IMR-90 (cell line): ENCODE results near the gene PRR13. TPM values are rescaled to one million over a fixed set of nuclear protein-coding genes. Genes with fewer than 3 reads are reported as not detected.

Experiments
- ATAC-seq: fragments of 200-7000 bp; cut with Tn5 transposase; 2 replicates; pipeline ENCODE4 v1.9.1; 2020; ENCODE audit warnings: low read depth, mild to moderate bottlenecking, moderate library complexity
- BruUV-seq: library from RNA; stranded (reverse); fragments of 400-500 nt; replicated peaks from 2 replicates; lab custom pipeline; 2021; lab: Mats Ljungman, UMichigan
- CTCF ChIA-PET: fragments of 300-600 bp; formaldehyde crosslinking; extraction: SDS; loops from one replicate; lab custom pipeline; 2021; ENCODE audit warnings: antibody characterized with exemption; lab: Yijun Ruan, JAX
- POLR2A ChIA-PET: fragments of 300-600 bp; sonication (Branson Sonifier 250); formaldehyde crosslinking; loops from one replicate; lab custom pipeline; 2022; ENCODE audit warnings: antibody characterized with exemption; ENCODE audit not compliant: unreplicated experiment; lab: Charles Lee
- DNase-seq: peaks from one replicate; pipeline ENCODE4 v3.0.0; 2013
- H2AFZ ChIP-seq: replicated peaks from 2 replicates; pipeline ENCODE3; 2013; ENCODE audit warnings: low read length, mild to moderate bottlenecking; ENCODE audit not compliant: poor library complexity
- H2AK5ac ChIP-seq: 2 replicates; pipeline ENCODE4 v1.6.1; 2013; ENCODE audit warnings: low read depth, low read length, inconsistent platforms
- H2AK9ac ChIP-seq: replicated peaks from 2 replicates; pipeline ENCODE3; 2013; ENCODE audit warnings: mild to moderate bottlenecking, low read depth, low read length, moderate library complexity; ENCODE audit not compliant: poor library complexity
- H2BK120ac ChIP-seq: 2 replicates; pipeline ENCODE4 v1.6.1; 2013; ENCODE audit warnings: low read depth, low read length, inconsistent platforms
- H2BK15ac ChIP-seq: 3 replicates; pipeline ENCODE4 v1.6.1; 2013; ENCODE audit warnings: low read depth, low read length, inconsistent platforms
- H2BK20ac ChIP-seq: 2 replicates; pipeline ENCODE4 v1.6.1; 2013; ENCODE audit warnings: low read depth, mild to moderate bottlenecking, inconsistent platforms, low read length, moderate library complexity
- H2BK5ac ChIP-seq: 2 replicates; pipeline ENCODE4 v1.6.1; 2013; ENCODE audit warnings: mild to moderate bottlenecking, low read depth, low read length, inconsistent platforms; ENCODE audit not compliant: poor library complexity, severe bottlenecking
- H3K14ac ChIP-seq: replicated peaks from 2 replicates; pipeline ENCODE4 v1.6.1; 2013; ENCODE audit warnings: low read depth, low read length, inconsistent platforms
- H3K18ac ChIP-seq: 2 replicates; pipeline ENCODE4 v1.6.1; 2013; ENCODE audit warnings: low read depth, low read length, control low read depth
- H3K23ac ChIP-seq: 2 replicates; pipeline ENCODE4 v1.6.1; 2013; ENCODE audit warnings: low read depth, low read length, inconsistent platforms
- H3K27ac ChIP-seq: 2 replicates; pipeline ENCODE4 v1.5.1; 2013; ENCODE audit warnings: mild to moderate bottlenecking, control low read depth, low read length; ENCODE audit not compliant: insufficient read depth
- H3K27me3 ChIP-seq: 2 replicates; pipeline ENCODE4 v1.6.1; 2013; ENCODE audit warnings: low read length; ENCODE audit not compliant: control insufficient read depth, insufficient read depth
- H3K36me3 ChIP-seq: 2 replicates; pipeline ENCODE4 v1.6.1; 2013; ENCODE audit warnings: low read length, mixed read lengths; ENCODE audit not compliant: control insufficient read depth, insufficient read depth
- H3K4ac ChIP-seq: 2 replicates; pipeline ENCODE4 v1.6.1; 2013; ENCODE audit warnings: low read depth, low read length, inconsistent platforms
- H3K4me1 ChIP-seq: 2 replicates; pipeline ENCODE4 v1.6.1; 2013; ENCODE audit warnings: low read length, mixed read lengths; ENCODE audit not compliant: control insufficient read depth, insufficient read depth
- H3K4me2 ChIP-seq: 2 replicates; pipeline ENCODE4 v1.6.1; 2013; ENCODE audit warnings: low read depth, mild to moderate bottlenecking, control low read depth, low read length, moderate library complexity
- H3K4me3 ChIP-seq: 2 replicates; pipeline ENCODE4 v1.5.1; 2013; ENCODE audit warnings: low read depth, mild to moderate bottlenecking, control low read depth, low read length, moderate library complexity; ENCODE audit not compliant: insufficient read depth
- H3K56ac ChIP-seq: 2 replicates; pipeline ENCODE4 v1.6.1; 2013; ENCODE audit warnings: low read length, inconsistent platforms; ENCODE audit not compliant: insufficient read depth; ENCODE audit errors: extremely low read depth
- H3K79me1 ChIP-seq, 2 experiments: 2 replicates each; pipeline ENCODE4 v1.6.1; 2013; ENCODE audit warnings: low read length in 2 of 2, inconsistent platforms in 1 of 2, low read depth in 1 of 2
- H3K9ac ChIP-seq: 2 replicates; pipeline ENCODE4 v1.6.1; 2013; ENCODE audit warnings: low read depth, low read length, control low read depth
- H3K9me1 ChIP-seq: 2 replicates; pipeline ENCODE4 v1.6.1; 2013; ENCODE audit warnings: low read length, inconsistent platforms; ENCODE audit not compliant: insufficient read depth
- H3K9me3 ChIP-seq: 2 replicates; pipeline ENCODE4 v1.6.1; 2013; ENCODE audit warnings: low read length; ENCODE audit not compliant: control insufficient read depth, insufficient read depth
- H4K20me1 ChIP-seq: 2 replicates; pipeline ENCODE4 v1.6.1; 2013; ENCODE audit warnings: low read length, inconsistent platforms; ENCODE audit not compliant: insufficient read depth
- H4K5ac ChIP-seq: 2 replicates; pipeline ENCODE4 v1.6.1; 2013; ENCODE audit warnings: mild to moderate bottlenecking, low read depth, low read length, control low read depth
- H4K8ac ChIP-seq, 2 experiments: 2 replicates each; pipeline ENCODE4 v1.6.1; 2013; ENCODE audit warnings: low read depth in 2 of 2, low read length in 2 of 2, control low read depth in 1 of 2, inconsistent platforms in 1 of 2
- H4K91ac ChIP-seq: 2 replicates; pipeline ENCODE4 v1.6.1; 2013; ENCODE audit warnings: low read depth, low read length, inconsistent platforms; ENCODE audit not compliant: insufficient read depth
- BHLHE40 ChIP-seq: fragments of 150-350 bp; IDR thresholded peaks from 2 replicates; pipeline ENCODE4 v1.6.1; 2016; ENCODE audit warnings: mild to moderate bottlenecking, low read depth, low read length
- CHD1 ChIP-seq: IDR thresholded peaks from 2 replicates; pipeline ENCODE4 v1.6.1; 2012; ENCODE audit warnings: low read depth, low read length, improper control_type of control experiment
- ELK1 ChIP-seq: fragments of 150-350 bp; IDR thresholded peaks from 2 replicates; pipeline ENCODE4 v1.6.1; 2016; ENCODE audit warnings: low read depth, mild to moderate bottlenecking, low read length, moderate library complexity, borderline replicate concordance
- FOS ChIP-seq: fragments of 150-350 bp; IDR thresholded peaks from 2 replicates; pipeline ENCODE4 v1.6.1; 2016; ENCODE audit warnings: low read depth, low read length
- MAFK ChIP-seq: IDR thresholded peaks from 2 replicates; pipeline ENCODE4 v1.6.1; 2012; ENCODE audit warnings: low read depth, low read length, improper control_type of control experiment
- MAZ ChIP-seq: IDR thresholded peaks from 2 replicates; pipeline ENCODE4 v1.6.1; 2012; ENCODE audit warnings: low read depth, mild to moderate bottlenecking, low read length, improper control_type of control experiment, moderate library complexity, borderline replicate concordance
- MXI1 ChIP-seq: IDR thresholded peaks from 2 replicates; pipeline ENCODE4 v1.6.1; 2012; ENCODE audit warnings: low read depth, mild to moderate bottlenecking, low read length, moderate library complexity, borderline replicate concordance
- NFE2L2 ChIP-seq: fragments of 150-350 bp; IDR thresholded peaks from 2 replicates; pipeline ENCODE4 v1.6.1; 2016; ENCODE audit warnings: low read depth, mild to moderate bottlenecking, low read length
- POLR2A ChIP-seq: IDR thresholded peaks from 2 replicates; pipeline ENCODE4 v1.6.1; 2012; ENCODE audit warnings: mild to moderate bottlenecking, low read depth, low read length
- RAD21 ChIP-seq: IDR thresholded peaks from 2 replicates; pipeline ENCODE4 v1.6.1; 2012; ENCODE audit warnings: low read length, improper control_type of control experiment
- RCOR1 ChIP-seq: IDR thresholded peaks from 2 replicates; pipeline ENCODE4 v1.6.1; 2012; ENCODE audit warnings: mild to moderate bottlenecking, low read length, improper control_type of control experiment; ENCODE audit not compliant: insufficient replicate concordance
- RFX5 ChIP-seq: IDR thresholded peaks from 2 replicates; pipeline ENCODE4 v1.8.0; 2012; ENCODE audit warnings: low read depth, mild to moderate bottlenecking, low read length, moderate library complexity
- USF2 ChIP-seq: fragments of 150-350 bp; IDR thresholded peaks from 2 replicates; pipeline ENCODE4 v1.6.1; 2017; ENCODE audit warnings: mild to moderate bottlenecking, antibody characterized with exemption, low read length, low read depth
- WGBS, 2 experiments: methylation state at CpG; one replicate each; pipeline versions ENCODE4 v1.1.5 to v1.1.7; 2013; ENCODE audit warnings: missing lambda C conversion rate in 2 of 2; ENCODE audit not compliant: insufficient read length in 1 of 2; ENCODE audit errors: extremely low coverage in 2 of 2; 5-methylcytosine and 5-hydroxymethylcytosine counted together
- dilution Hi-C: fragments of 300-500 bp; cut with HindIII; formaldehyde crosslinking; loops from one replicate; pipeline ENCODE4 v1.14.3; 2018; ENCODE audit warnings: low sequenced_read_pairs; ENCODE audit not compliant: unreplicated experiment
- in situ Hi-C: fragments of 300-500 bp; cut with MboI; formaldehyde crosslinking; loops from 3 replicates; pipeline ENCODE4 v1.14.3; 2019; ENCODE audit warnings: low sequenced_read_pairs, inconsistent platforms, mixed read lengths
- intact Hi-C: fragments of 100-400 bp; cut with micrococcal nuclease; formaldehyde crosslinking; loops from 2 replicates; pipeline ENCODE4 v1.10.0; 2022
- polyA plus RNA-seq, 3 experiments: library from polyadenylated mRNA; depleted of rRNA; stranded (reverse); fragments of >200 nt; gene quantifications; 2 replicates each; pipeline ENCODE4 v1.2.3, GENCODE V29; 2012; ENCODE audit warnings: low replicate concordance in 1 of 3
- total RNA-seq: library from RNA; depleted of rRNA; stranded (reverse); fragments of >200 nt; gene quantifications from 2 replicates; pipeline ENCODE4 v1.2.3, GENCODE V29; 2012

The PRR13 gene
- total and polyA plus RNA-seq, 2 of the 4 experiments (the other 2 are of a cell fraction): 25.5 to 114 TPM

- Histone ChIP-seq H3K4ac (no peak overlapping the region), H3K4me2 (no peak overlapping the region), H3K18ac (no peak overlapping the region), H3K9me3 (no peaks in the 10 kb centered on the region), H2BK5ac (no peak overlapping the region), H3K4me3 (no peak overlapping the region), H4K5ac (no peak overlapping the region), H2BK15ac (no peak overlapping the region), H2BK20ac (no peak overlapping the region), H4K91ac (no peak overlapping the region), H3K14ac (no peak overlapping the region), H3K36me3 (peaks cover 85% of the 10 kb centered on the region), H3K27ac (no peak overlapping the region), H3K56ac (no peak overlapping the region), H3K79me1 (peaks cover 42 to 84% of the 10 kb centered on the region in 2 experiments), H4K20me1 (peaks cover 88% of the 10 kb centered on the region), H2AFZ (no peak overlapping the region), H4K8ac (no peak overlapping the region), H3K4me1 (peaks cover 7% of the 10 kb centered on the region), H3K23ac (no peak overlapping the region), H3K9ac (no peak overlapping the region), H3K9me1 (no peaks in the 10 kb centered on the region; the same call in 1 of the 2 replicates), H2AK9ac (peak overlapping the region; percentile 44), H2BK120ac (no peak overlapping the region), H2AK5ac (no peak overlapping the region), H3K27me3 (no peaks in the 10 kb centered on the region)
- dilution Hi-C loops: no loop called here
- DNase-seq (no peak), ATAC-seq (no peak)
- in situ Hi-C loops: no loop called here
- CTCF ChIA-PET: interaction anchor here (0.5 to 0.8 kb wide), 2 partner anchors 10 to 12 kb away, joined by 3 read pairs; no protein-coding TSS in a partner anchor
- no CpG with 5 or more reads among the region's 11 CpGs for WGBS, 2 experiments
- intact Hi-C loops: no loop called here
- BruUV-seq: no TSS peak
- POLR2A ChIA-PET: no interaction called here
- TF ChIP-seq BHLHE40: no peak
- no peak for TF ChIP-seq MAFK
- no peak for TF ChIP-seq MXI1
- TF ChIP-seq FOS: no peak
- TF ChIP-seq MAZ: no peak
- TF ChIP-seq RCOR1: no peak
- TF ChIP-seq ELK1: no peak
- no peak for TF ChIP-seq RFX5
- no peak for TF ChIP-seq RAD21
- no peak for TF ChIP-seq CHD1
- no peak for TF ChIP-seq NFE2L2
- TF ChIP-seq USF2: no peak
- no peak for TF ChIP-seq POLR2A
Measured at GRCh38 chr12:53464685-53465418, 23.3 kb downstream of the PRR13 start.
